CD4-positive, alpha-beta T cell (primary cell): ENCODE data around the gene PBX2. TPM values are rescaled to one million over a fixed set of nuclear protein-coding genes. Genes with fewer than 3 reads are reported as not detected.

Experiments
- ATAC-seq: fragments of 200-7000 bp; cut with Tn5 transposase; one replicate; pipeline ENCODE4 v1.10.0; 2022; ENCODE audit warnings: mild to moderate bottlenecking; ENCODE audit not compliant: poor library complexity
- CTCF ChIA-PET: fragments of 350-600 bp; sonication (Branson Sonifier 250); formaldehyde crosslinking; loops from one replicate; lab custom pipeline; 2021; ENCODE audit warnings: antibody characterized with exemption, inconsistent platforms; lab: Charles Lee
- POLR2A ChIA-PET: fragments of 350-600 bp; sonication (Branson Sonifier 250); formaldehyde crosslinking; loops from one replicate; lab custom pipeline; 2021; ENCODE audit warnings: antibody characterized with exemption, inconsistent platforms; lab: Charles Lee
- DNase-seq, 14 experiments: peaks; one replicate each; pipeline ENCODE4 v3.0.0-alpha.2; 2013 to 2020; ENCODE audit warnings: mixed read lengths in 2 of 14
- H3K27ac ChIP-seq, 2 donors: one replicate each; pipeline versions ENCODE4 v1.5.1 to v1.7.0; 2013; ENCODE audit warnings: low read length in 2 of 2, low read depth in 1 of 2, mild to moderate bottlenecking in 1 of 2
- H3K27me3 ChIP-seq, 2 experiments: 1 replicate in 1 of 2; 2 replicates in 1 of 2; pipeline versions ENCODE4 v1.6.1 to v1.7.0; 2013; ENCODE audit warnings: low read length in 2 of 2, control low read depth in 1 of 2, mild to moderate bottlenecking in 1 of 2, moderate library complexity in 1 of 2; ENCODE audit not compliant: insufficient read depth in 2 of 2, control insufficient read depth in 1 of 2
- H3K36me3 ChIP-seq: one replicate; pipeline ENCODE4 v1.6.1; 2013; ENCODE audit warnings: low read length, control low read depth; ENCODE audit not compliant: insufficient read depth
- H3K4me1 ChIP-seq: one replicate; pipeline ENCODE4 v1.6.1; 2013; ENCODE audit warnings: low read length, control low read depth; ENCODE audit not compliant: insufficient read depth
- H3K4me3 ChIP-seq: one replicate; pipeline ENCODE4 v1.5.1; 2013; ENCODE audit warnings: mild to moderate bottlenecking, low read length, moderate library complexity
- H3K9me3 ChIP-seq, 2 experiments: 1 replicate in 1 of 2; 2 replicates in 1 of 2; pipeline versions ENCODE4 v1.6.1 to v1.7.0; 2013; ENCODE audit warnings: low read length in 2 of 2, mild to moderate bottlenecking in 2 of 2, control low read depth in 1 of 2, moderate library complexity in 1 of 2; ENCODE audit not compliant: control insufficient read depth in 1 of 2, insufficient read depth in 1 of 2
- H3K27ac Mint-ChIP-seq: one replicate; pipeline ENCODE4 v1.8.0; 2020; ENCODE audit warnings: mixed read lengths
- H3K27me3 Mint-ChIP-seq: one replicate; pipeline ENCODE4 v1.8.0; 2021; ENCODE audit warnings: mixed read lengths
- H3K36me3 Mint-ChIP-seq: one replicate; pipeline ENCODE4 v1.8.0; 2021; ENCODE audit warnings: low read depth, mixed read lengths
- H3K4me1 Mint-ChIP-seq: one replicate; pipeline ENCODE4 v1.8.0; 2021; ENCODE audit warnings: low read depth, mixed read lengths
- H3K4me3 Mint-ChIP-seq: one replicate; pipeline ENCODE4 v1.8.0; 2020; ENCODE audit warnings: mild to moderate bottlenecking, mixed read lengths
- H3K9me3 Mint-ChIP-seq: one replicate; pipeline ENCODE4 v1.8.0; 2020; ENCODE audit warnings: mixed read lengths
- intact Hi-C, 2 experiments: fragments of 100-400 bp; cut with DNase I in 1 of 2; cut with micrococcal nuclease in 1 of 2; formaldehyde crosslinking; loops; one replicate each; pipeline versions ENCODE4 v1.15.1 to v1.9.0; 2023 to 2025; cut with DNase I, micrococcal nuclease
- total RNA-seq, 174 experiments: library from RNA in 2 of 174; stranded (reverse) in 2 of 174; gene quantifications; one replicate each; pipeline ENCODE4 v1.2.3 and lab custom pipeline; 2021 to 2026
- TF ChIP-seq, protein P1 (sequence below): fragments of 200-600 bp; IDR thresholded peaks from one replicate; pipeline ENCODE4 v1.8.0; 2022; ENCODE audit warnings: antibody characterized with exemption, mild to moderate bottlenecking

The PBX2 gene
- total RNA-seq, 2 experiments from 2014 or later: 62.0 to 65.6 TPM

DNA sequence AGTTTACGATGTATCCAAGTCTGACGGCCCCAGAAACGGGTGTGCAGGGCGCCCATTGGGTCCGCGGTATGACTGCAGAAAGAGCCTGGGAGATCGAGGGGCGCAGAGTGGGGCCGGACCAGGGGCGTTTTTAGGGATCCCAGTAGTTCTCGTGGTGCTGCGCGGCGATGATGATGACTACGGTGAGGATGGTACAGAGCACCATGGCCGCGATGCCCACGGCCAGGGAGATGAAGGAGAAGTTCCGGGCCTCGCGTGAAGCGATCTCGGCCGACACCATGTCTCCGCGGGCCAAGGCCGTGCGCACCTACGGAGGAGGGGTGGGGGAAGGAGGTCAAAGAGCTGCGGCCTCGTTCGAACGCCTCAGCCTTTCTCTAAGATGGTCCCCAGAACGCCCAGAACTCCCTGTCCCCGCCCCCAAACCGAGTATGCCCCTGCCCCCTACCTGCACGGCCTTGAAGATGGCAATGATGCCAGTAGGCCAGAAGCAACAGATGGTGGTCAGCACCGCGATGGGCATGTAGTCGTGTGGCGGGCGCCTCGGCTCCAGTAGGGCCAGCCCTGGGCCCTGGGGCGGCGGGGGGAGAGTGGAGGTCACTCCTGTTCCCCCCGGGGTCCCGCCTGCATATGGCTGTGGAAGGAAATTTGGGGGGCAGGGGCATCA, 40.8 kb downstream of the PBX2 start:
- H3K4me3 ChIP-seq: peak overlapping the region; percentile 53
- peaks cover 32% of the 10 kb centered on the region for H3K27me3 Mint-ChIP-seq

DNA sequence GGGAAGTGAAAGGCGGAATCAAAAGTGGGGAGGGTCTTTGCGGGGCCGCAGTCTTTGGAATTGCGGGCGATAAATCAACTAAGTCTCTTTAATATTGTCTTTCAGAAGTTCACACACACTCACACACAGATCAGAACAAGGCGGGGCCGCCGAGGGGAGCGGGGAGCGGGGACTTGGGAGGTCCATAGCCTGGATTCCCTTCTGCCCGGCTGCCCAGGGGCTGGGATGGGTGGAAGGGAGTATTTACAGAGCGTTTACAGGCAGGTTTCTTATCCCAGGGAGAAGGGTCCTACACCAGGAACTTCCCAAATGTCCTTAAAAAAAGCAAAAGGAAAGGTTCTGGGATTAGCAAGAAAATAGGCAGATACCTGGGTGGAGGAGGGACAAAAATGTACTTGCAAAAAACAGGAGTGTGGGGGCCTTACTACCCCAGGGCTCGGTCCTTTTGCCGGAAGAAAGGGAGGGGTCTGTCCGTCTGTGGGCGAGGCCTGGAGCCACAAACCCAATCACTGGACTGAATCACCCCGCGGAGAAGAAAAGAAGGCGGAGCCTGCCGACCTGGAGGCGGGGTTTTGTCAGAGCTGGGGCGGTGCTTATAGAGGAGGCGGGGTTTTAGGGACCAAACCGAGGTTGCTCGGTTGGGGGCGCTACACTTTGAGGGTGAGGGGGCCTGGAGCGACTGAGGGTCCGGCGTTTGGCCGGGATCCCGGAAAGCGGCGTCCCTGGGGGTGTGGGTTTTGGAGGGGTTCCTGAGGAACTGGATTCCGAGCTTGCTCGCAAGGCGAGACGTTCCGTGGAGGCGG, 41.5 kb downstream of the PBX2 start:
- Mint-ChIP-seq H3K27me3 (peaks cover 32% of the 10 kb centered on the region), H3K9me3 (no peaks in the 10 kb centered on the region), H3K36me3 (peaks cover 4% of the 10 kb centered on the region), H3K27ac (peak overlapping the region; percentile 86), H3K4me3 (peak overlapping the region; percentile 94), H3K4me1 (peaks cover 49% of the 10 kb centered on the region)
- DNase-seq (peak; percentile 42 to 81 (median 69)), ATAC-seq (peak; percentile 82)
- ChIA-PET POLR2A (interaction anchor here (1.1 to 1.2 kb wide), 2 partner anchors 21 to 47 kb away, joined by 3 read pairs; partner anchors contain the start of gene ATF6B), CTCF (interaction anchor here (0.6 to 1.7 kb wide), 7 partner anchors 12 to 97 kb away, joined by 3 to 5 read pairs (median 3); partner anchors contain the start of gene FKBPL)
- Histone ChIP-seq H3K36me3 (no peaks in the 10 kb centered on the region), H3K4me3 (peak overlapping the region; percentile 53), H3K4me1 (peaks cover 45% of the 10 kb centered on the region), H3K27ac (no peak overlapping the region), H3K9me3 (peaks cover 0 to 11% of the 10 kb centered on the region in 2 experiments), H3K27me3 (peaks cover 11 to 26% of the 10 kb centered on the region in 2 experiments)
- intact Hi-C loops: loop anchor here in 1 of 2 experiments (5.0 kb wide), 1 partner anchor 44 kb away; the partner anchor contains the start of genes GPSM3 and PBX2
- TF ChIP-seq, protein P1, sequence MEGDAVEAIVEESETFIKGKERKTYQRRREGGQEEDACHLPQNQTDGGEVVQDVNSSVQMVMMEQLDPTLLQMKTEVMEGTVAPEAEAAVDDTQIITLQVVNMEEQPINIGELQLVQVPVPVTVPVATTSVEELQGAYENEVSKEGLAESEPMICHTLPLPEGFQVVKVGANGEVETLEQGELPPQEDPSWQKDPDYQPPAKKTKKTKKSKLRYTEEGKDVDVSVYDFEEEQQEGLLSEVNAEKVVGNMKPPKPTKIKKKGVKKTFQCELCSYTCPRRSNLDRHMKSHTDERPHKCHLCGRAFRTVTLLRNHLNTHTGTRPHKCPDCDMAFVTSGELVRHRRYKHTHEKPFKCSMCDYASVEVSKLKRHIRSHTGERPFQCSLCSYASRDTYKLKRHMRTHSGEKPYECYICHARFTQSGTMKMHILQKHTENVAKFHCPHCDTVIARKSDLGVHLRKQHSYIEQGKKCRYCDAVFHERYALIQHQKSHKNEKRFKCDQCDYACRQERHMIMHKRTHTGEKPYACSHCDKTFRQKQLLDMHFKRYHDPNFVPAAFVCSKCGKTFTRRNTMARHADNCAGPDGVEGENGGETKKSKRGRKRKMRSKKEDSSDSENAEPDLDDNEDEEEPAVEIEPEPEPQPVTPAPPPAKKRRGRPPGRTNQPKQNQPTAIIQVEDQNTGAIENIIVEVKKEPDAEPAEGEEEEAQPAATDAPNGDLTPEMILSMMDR: peak; percentile 39

More for the DNA sequence above, 40.8 kb downstream of the PBX2 start:
- CTCF ChIA-PET: interaction anchor here (1.0 to 1.7 kb wide), 4 partner anchors 13 to 96 kb away, joined by 3 to 5 read pairs (median 4); no protein-coding TSS in a partner anchor
- H3K27ac Mint-ChIP-seq: peak overlapping the region; percentile 86
- H3K27ac ChIP-seq: no peak overlapping the region
- H3K9me3 ChIP-seq: peaks cover 0 to 11% of the 10 kb centered on the region in 2 experiments
- peak overlapping the region; percentile 94 for H3K4me3 Mint-ChIP-seq
- no peaks in the 10 kb centered on the region for H3K36me3 ChIP-seq
- peaks cover 56% of the 10 kb centered on the region for H3K4me1 Mint-ChIP-seq
- POLR2A ChIA-PET: interaction anchor here (1.1 to 1.2 kb wide), 2 partner anchors 22 to 46 kb away, joined by 3 read pairs; partner anchors contain the start of gene ATF6B
- H3K27me3 ChIP-seq: peaks cover 11 to 26% of the 10 kb centered on the region in 2 experiments
- H3K36me3 Mint-ChIP-seq: peaks cover 8% of the 10 kb centered on the region
- TF ChIP-seq, protein P1: no peak
- no peaks in the 10 kb centered on the region for H3K9me3 Mint-ChIP-seq
- ATAC-seq: peak; percentile 14
- peaks cover 53% of the 10 kb centered on the region for H3K4me1 ChIP-seq
- DNase-seq: peak in 1 of 14 experiments; percentile 38
- intact Hi-C loops: loop anchor here in 1 of 2 experiments (5.0 kb wide), 1 partner anchor 43 kb away; the partner anchor contains the start of genes GPSM3 and PBX2
